HG02642 (cell line): ENCODE results near the gene CFAP299.
"Not testable (repeated sequence)": the region's sequence is repeated elsewhere in the genome, so short reads cannot be mapped to it uniquely, and the experiment has no call there.

Experiments
- ATAC-seq: cut with Tn5 transposase; IDR thresholded peaks from one replicate; pipeline ENCODE4 v1.9.1; 2021; ENCODE audit warnings: mild to moderate bottlenecking; ENCODE audit not compliant: unreplicated experiment, poor library complexity

Gene CFAP299

GRCh38 chr4:80439294-80440061, 103.9 kb downstream of the CFAP299 start:
- not testable (repeated sequence) for ATAC-seq

GRCh38 chr4:80446248-80446647, 110.7 kb downstream of the CFAP299 start:
- ATAC-seq, result no peak

- ATAC-seq, result no peak
These were observed 111.1 kb downstream of the CFAP299 start for GRCh38 chr4:80446664-80447063.

DNA sequence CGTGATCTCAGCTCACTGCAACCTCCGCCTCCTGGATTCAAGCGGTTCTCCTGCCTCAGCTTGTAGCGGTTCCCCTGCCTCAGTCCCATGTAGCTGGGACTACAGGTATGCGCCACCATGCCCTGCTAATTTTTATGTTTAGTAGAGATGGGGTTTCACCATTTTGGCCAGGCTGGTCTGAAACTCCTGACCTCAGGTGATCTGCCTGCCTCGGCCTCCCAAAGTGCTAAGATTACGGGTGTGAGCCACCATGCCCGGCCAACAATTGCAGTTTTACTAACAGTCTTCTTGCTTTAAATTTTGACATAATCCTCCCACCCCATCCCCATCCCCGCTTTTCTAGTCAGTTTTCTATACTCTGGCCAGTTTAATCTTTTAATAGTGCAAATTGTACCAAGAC, 112.0 kb downstream of the CFAP299 start:
- ATAC-seq, result no peak

DNA sequence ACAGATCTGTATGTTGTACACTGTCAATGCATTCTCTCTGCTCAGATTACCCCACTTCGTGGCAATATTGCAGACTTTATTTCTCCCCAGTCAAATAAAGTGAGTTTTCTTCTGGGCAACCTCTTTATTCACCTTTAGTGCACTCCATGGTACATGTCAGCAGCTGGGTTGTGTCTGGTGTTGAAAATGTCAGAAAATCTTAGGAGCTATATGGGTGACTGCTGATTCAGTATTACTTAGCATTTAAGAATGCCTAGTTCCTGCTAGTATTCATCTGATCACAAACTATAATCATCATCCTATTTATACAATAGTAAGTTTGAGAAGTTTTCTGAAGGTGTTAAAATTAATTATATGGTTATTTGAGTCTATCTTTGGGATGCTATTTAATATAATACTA, 112.5 kb downstream of the CFAP299 start:
- no peak for ATAC-seq

- no peak for ATAC-seq
These were observed 116.5 kb downstream of the CFAP299 start for GRCh38 chr4:80452055-80452454.

DNA sequence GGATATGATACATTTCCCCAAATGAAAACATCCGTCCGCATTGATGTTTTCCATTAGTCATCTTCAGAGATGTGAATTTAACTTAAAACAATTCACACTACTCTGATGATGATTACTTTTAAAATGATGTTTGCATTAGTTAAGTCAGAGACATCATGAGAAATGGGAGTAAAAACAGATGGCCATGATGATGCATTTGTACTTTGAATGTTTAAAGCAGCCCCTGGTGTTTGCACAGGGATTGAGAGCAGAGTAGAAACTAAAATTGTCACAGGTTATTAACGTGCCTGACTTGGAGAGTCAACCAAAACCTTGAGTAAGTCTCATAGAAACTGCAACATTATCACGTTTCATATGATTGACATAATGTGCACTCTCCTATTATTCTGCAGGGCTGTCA, 117.2 kb downstream of the CFAP299 start:
- ATAC-seq, result no peak

GRCh38 chr4:80454040-80454439, 118.5 kb downstream of the CFAP299 start:
- no peak for ATAC-seq

DNA sequence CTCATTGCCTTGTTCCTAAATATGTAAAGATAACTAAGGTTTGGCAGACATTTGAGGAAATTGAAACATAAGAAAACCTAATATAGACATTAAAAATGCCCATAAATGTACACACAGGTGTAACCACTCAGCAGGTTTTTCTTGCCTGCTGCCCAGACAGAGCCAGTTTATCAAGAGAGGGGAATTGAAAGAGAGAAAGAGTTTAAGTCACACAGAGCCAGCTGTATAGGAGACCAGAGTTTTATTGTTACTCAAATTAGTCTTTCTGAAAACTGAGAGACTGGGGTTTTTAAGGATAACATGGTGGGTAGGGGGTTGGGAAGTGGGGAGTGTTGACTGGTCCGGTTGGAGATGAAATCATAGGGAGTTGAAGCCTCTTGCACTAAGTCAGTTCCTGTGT, 119.0 kb downstream of the CFAP299 start:
- ATAC-seq, result no peak

- ATAC-seq, result no peak
These were observed 124.5 kb downstream of the CFAP299 start for GRCh38 chr4:80459918-80460473.

DNA sequence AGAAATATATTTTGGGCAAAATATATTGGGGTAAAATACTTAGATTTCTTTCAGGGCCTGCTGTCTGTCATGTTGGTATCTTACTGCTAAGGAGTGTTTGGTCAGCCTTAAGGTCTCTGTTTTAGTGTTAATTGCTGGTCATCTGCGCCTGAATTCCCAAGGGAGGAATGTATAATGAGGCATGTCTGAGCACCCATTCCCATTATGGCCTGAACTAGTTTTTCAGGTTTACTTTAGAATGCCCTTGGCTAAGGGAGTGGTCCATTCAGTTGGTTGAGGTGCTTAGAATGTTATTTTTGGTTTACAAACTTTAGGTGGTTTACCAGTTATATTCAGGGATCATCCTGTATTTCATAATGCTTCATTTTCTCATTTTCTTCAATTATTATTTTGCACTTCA, 125.9 kb downstream of the CFAP299 start:
- no peak for ATAC-seq

DNA sequence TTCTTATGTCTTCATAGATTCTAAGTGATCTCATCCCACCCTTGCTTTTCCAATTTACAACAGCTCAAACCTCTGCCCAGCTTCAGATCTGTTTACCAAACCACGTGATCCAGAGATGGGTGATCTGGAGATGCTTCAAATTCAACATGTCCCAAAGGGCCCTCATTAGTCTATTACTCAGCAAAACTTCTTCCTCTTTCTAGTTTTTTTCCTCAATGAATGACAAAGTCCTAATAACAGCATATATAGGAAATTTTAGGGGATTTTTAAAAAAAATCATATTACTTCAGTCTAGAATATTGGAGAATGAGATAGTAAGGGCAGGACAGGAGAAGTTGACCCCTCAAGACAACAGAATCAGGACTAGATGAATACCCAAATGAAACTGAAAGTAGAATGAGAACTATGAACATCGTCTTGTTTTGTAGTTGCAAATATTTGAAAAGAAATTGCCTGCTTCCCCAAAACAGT, 127.1 kb downstream of the CFAP299 start:
- no peak for ATAC-seq

DNA sequence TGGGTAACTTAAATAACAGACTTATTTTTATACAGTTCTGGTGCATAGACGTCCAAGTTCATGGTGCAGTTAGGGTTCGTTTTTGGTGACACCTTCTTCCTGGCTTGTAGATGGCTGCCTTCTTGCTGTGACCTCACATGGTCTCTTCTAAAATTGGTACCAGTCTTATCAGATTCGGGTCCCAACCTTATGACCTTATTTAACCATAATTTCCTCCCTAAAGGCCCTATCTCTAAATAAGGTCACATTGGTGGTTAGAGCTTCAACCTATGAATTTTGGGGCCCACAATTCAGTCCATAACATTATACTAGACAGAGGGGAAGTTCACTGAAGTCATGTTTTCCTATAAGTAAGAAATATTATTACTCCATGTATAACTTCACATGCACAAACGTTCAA, 128.0 kb downstream of the CFAP299 start:
- no peak for ATAC-seq

GRCh38 chr4:80465238-80465637, 129.7 kb downstream of the CFAP299 start:
- no peak for ATAC-seq

GRCh38 chr4:80465736-80466135, 130.2 kb downstream of the CFAP299 start:
- no peak for ATAC-seq

- ATAC-seq, result no peak
These were observed 131.1 kb downstream of the CFAP299 start for GRCh38 chr4:80466618-80467017.

GRCh38 chr4:80471756-80472155, 136.2 kb downstream of the CFAP299 start:
- no peak for ATAC-seq

DNA sequence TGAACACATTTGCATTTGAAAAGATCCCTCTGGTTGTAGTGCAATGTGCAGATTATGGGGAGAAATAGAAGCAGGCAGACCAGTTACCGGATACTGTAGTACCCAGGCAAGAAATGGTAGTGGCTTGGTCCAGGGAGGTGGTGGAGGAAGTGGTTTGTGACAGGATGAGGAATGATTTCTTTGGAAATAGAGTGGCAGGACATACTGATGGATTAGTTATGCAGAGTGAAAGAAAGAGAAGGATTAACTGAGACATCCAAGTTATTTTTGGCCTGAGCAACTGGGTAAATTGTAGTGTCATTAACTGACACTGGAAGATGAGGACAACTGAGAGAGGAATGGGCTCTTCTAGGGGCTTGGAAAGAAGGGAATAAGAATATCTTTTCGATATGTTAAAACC, 139.7 kb downstream of the CFAP299 start:
- ATAC-seq, result no peak

DNA sequence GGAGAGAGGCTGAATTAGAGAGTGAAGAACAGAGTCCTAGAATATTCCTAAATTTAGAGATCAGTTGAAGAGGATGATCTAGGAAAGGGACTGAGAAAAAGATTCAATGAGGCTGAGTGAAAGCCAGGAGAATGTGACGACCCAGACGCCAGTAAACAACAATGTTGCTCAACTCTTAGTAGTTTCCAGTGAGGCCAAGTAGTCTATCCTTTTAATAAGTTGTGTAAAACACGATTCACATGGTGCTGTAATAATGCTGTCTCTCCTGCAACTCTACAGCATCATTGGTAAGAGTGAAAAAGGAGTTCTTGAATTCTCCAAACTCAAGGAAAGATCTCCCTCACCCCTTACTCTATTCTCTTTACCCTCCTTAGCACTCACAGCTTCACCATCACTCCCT, 140.3 kb downstream of the CFAP299 start:
- no peak for ATAC-seq

- ATAC-seq, result no peak
These were observed 149.2 kb downstream of the CFAP299 start for GRCh38 chr4:80484712-80485111.

DNA sequence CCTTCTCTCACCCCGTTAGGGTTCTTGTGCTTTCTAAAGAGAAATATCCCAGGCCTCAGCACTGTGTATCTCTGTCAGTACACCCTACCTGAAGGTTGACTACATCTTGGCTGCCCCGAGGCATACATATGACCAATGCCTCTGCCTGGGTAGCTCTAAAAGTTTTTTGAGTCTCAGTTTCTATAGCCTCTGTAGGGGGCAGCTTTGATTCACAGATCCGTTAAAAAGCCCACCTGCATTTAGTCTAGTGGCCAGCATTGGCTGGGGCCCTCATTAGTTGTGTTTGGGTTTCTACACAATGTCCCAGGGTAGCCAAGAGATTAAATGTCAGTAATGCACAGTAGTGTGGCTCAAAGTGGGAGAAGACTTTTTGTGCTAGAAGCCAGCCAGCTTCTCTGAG, 151.1 kb downstream of the CFAP299 start:
- ATAC-seq, result no peak

DNA sequence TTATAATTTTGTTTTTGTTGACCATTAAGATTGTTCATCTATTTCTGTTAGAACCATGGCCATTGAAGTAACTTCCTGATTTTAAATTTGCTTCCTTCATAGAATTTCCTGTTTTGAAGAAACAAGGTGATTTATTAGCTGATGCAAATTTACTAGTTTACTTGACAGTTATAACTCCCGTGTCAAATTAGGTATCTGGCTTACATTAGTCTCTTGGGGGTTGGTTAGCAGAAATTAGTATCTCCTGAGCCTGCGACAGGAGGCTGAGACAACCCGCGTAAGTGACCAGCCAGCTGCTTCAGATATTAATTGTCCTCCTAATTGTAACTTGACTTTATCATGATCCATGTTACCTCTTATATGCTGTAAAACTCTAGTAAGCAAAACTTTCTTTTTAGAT, 154.3 kb downstream of the CFAP299 start:
- peak; percentile 55 for ATAC-seq
